LoVo (cell line): ENCODE data around the gene DRAM1.

Source experiments
- DNase-seq: peaks from one replicate; pipeline ENCODE4 v3.0.0-alpha.2; 2016; ENCODE audit warnings: low spot score

DRAM1 gene

GRCh38 chr12:101941306-101942249 lies 64.2 kb downstream of the DRAM1 start:
- no peak for DNase-seq

GRCh38 chr12:101942250-101942605 lies 64.8 kb downstream of the DRAM1 start:
- DNase-seq = no peak

- DNase-seq = no peak
These were observed 68.2 kb downstream of the DRAM1 start for GRCh38 chr12:101945369-101946232.

GRCh38 chr12:101946233-101946611 lies 68.8 kb downstream of the DRAM1 start:
- DNase-seq = no peak

GRCh38 chr12:101947316-101947715 lies 69.9 kb downstream of the DRAM1 start:
- DNase-seq = no peak

GRCh38 chr12:101948365-101948764 lies 71.0 kb downstream of the DRAM1 start:
- DNase-seq = no peak

- DNase-seq = no peak
These were observed 73.8 kb downstream of the DRAM1 start for GRCh38 chr12:101951002-101951670.

GRCh38 chr12:101954113-101954512 lies 76.7 kb downstream of the DRAM1 start:
- DNase-seq = no peak

- no peak for DNase-seq
These were observed 77.3 kb downstream of the DRAM1 start for GRCh38 chr12:101954676-101955075.

- no peak for DNase-seq
These were observed 80.0 kb downstream of the DRAM1 start for GRCh38 chr12:101957252-101957959.

GRCh38 chr12:101959607-101960006 lies 82.2 kb downstream of the DRAM1 start:
- no peak for DNase-seq

GRCh38 chr12:101962486-101962885 lies 85.1 kb downstream of the DRAM1 start:
- DNase-seq = no peak

GRCh38 chr12:101963697-101964096 lies 86.3 kb downstream of the DRAM1 start:
- DNase-seq = no peak

- DNase-seq = no peak
These were observed 89.1 kb downstream of the DRAM1 start for GRCh38 chr12:101966496-101966895.

- no peak for DNase-seq
These were observed 90.1 kb downstream of the DRAM1 start for GRCh38 chr12:101967506-101967905.

- DNase-seq = no peak
These were observed 91.4 kb downstream of the DRAM1 start for GRCh38 chr12:101968770-101969169.
